ENCODE measurements around the gene MAP3K1.
A peak's percentile ranks its signal among the peaks of the same experiment; 100 is the strongest.

The MAP3K1 gene

DNA sequence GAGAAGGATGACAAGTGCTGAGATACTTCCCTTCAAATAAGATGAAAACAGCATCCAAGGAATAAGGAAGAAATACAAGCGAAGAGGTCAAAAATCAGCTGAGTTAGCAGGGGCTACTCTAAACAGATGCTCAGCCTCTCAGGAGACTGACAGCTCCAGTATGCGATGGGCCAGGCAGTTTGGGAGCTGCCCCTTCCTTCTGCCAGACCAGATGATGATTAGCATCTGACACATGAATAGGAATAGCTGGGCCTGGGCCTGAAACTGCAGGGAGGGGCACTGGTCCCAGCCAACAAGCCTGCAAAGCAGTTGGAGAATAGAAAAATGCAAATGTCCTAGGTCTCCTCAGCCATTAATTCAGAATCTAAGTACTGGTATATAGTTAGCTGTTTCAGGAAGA is 13.1 kb upstream of the MAP3K1 start:
- Mint-ChIP-seq H3K36me3 (ENCODE audit: low read depth) (no peaks in the 10 kb centered on the region), H3K9me3 (no peaks in the 10 kb centered on the region), H3K27ac (peak overlapping the region in 1 of 3 experiments; percentile 74), H3K27me3 (ENCODE audit: low read depth) (peaks cover 9% of the 10 kb centered on the region), H3K4me1 (peaks cover 20% of the 10 kb centered on the region), H3K4me3 (no peak overlapping the region)
- TF ChIP-seq, protein P1, sequence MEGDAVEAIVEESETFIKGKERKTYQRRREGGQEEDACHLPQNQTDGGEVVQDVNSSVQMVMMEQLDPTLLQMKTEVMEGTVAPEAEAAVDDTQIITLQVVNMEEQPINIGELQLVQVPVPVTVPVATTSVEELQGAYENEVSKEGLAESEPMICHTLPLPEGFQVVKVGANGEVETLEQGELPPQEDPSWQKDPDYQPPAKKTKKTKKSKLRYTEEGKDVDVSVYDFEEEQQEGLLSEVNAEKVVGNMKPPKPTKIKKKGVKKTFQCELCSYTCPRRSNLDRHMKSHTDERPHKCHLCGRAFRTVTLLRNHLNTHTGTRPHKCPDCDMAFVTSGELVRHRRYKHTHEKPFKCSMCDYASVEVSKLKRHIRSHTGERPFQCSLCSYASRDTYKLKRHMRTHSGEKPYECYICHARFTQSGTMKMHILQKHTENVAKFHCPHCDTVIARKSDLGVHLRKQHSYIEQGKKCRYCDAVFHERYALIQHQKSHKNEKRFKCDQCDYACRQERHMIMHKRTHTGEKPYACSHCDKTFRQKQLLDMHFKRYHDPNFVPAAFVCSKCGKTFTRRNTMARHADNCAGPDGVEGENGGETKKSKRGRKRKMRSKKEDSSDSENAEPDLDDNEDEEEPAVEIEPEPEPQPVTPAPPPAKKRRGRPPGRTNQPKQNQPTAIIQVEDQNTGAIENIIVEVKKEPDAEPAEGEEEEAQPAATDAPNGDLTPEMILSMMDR (IDR thresholded peaks at IDR 0.05; ENCODE audit: unreplicated experiment in 3 of 3) = no peak

DNA sequence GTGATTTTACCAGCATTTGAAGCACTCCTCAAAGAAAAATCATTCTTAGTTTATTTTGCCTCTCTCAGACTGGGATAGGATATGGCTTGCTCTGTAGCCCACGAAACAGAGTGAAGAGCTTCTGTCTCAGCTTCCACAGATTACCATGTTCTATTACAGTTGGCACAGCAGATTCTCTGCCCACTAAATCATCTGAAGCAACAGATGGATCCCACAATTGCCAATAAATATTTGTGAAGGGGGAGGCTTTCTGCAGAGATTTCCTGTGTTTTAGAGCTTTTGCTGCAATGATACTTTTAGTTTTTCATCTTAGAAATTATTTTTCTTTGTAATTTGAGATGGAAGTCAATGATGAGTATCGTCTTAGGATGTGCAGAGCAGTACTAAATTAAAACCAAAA is 12.3 kb upstream of the MAP3K1 start:
- H3K36me3 Mint-ChIP-seq (ENCODE audit: low read depth) = no peaks in the 10 kb centered on the region
- TF ChIP-seq, protein P1 (IDR thresholded peaks at IDR 0.05; ENCODE audit: unreplicated experiment in 3 of 3) = no peak
- peaks cover 9% of the 10 kb centered on the region for H3K27me3 Mint-ChIP-seq (ENCODE audit: low read depth)
- peak overlapping the region in 1 of 3 experiments; percentile 74 for H3K27ac Mint-ChIP-seq
- H3K4me1 Mint-ChIP-seq = peaks cover 20% of the 10 kb centered on the region
- H3K9me3 Mint-ChIP-seq = no peaks in the 10 kb centered on the region
- no peak overlapping the region for H3K4me3 Mint-ChIP-seq

DNA sequence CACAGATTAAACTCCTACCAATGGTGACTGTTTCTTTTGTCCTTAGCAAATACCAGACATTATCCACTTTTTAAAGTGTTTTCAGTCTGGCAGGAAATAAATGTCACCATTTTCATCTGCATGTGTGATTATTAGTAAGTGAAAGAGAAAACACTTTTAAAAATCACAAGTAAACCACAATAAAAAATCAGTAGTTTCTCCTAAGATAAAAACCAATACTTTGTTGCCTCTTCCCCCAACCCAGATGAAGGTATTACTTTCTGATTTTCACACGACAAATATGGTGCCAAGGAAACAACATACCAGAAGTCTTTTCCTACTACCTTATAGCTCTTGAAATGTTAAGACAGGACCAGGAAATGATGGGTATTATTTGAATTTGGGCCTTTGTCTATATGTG is 11.5 kb upstream of the MAP3K1 start:
- H3K4me1 Mint-ChIP-seq = peaks cover 20% of the 10 kb centered on the region
- no peaks in the 10 kb centered on the region for H3K9me3 Mint-ChIP-seq
- no peak overlapping the region for H3K4me3 Mint-ChIP-seq
- H3K27me3 Mint-ChIP-seq (ENCODE audit: low read depth) = peaks cover 9% of the 10 kb centered on the region
- H3K36me3 Mint-ChIP-seq (ENCODE audit: low read depth) = no peaks in the 10 kb centered on the region
- H3K27ac Mint-ChIP-seq = no peak overlapping the region
- TF ChIP-seq, protein P1 (IDR thresholded peaks at IDR 0.05; ENCODE audit: unreplicated experiment in 3 of 3) = no peak

DNA sequence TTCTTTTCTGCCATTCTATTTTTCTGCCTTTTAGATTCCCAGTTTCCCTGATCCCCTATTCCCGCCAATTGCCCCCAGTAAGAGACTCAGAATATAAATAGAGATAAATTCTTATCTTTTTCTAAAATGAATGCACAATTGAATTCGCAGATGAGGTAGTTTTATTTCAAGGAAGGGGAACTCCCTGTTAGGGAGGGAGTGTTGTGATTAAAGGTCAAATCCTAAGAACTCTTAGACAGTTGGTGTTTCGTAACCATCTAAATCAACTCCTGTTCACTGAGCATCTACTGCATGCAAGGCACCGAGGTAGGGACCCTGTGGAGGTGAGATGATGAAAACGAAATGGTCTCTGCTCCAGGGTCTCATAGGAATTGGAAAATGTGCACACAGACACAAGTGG is 7.7 kb upstream of the MAP3K1 start:
- Mint-ChIP-seq H3K9me3 (no peaks in the 10 kb centered on the region), H3K36me3 (ENCODE audit: low read depth) (no peaks in the 10 kb centered on the region), H3K4me3 (no peak overlapping the region), H3K4me1 (no peaks in the 10 kb centered on the region), H3K27me3 (ENCODE audit: low read depth) (peaks cover 10% of the 10 kb centered on the region), H3K27ac (no peak overlapping the region)
- TF ChIP-seq, protein P1 (IDR thresholded peaks at IDR 0.05; ENCODE audit: unreplicated experiment in 3 of 3) = no peak

DNA sequence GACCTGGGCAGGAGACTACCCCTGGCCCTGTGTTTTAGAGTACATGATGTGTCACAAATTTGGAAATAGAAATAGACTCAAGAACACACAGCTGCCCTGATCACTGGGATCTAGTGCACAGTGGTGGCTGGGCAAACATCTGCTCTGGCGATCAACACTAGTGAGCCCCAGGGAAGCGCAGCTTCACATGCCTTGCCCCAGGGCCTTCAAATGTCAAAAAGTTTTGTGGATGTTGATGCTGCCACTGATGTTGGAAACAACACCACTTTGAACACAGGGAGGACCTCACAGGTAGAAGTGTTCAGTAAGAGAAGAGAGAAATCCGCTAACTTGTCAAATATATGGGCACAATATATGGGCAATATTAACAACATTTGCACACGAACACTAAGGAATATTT is 7.1 kb upstream of the MAP3K1 start:
- TF ChIP-seq, protein P1 (IDR thresholded peaks at IDR 0.05; ENCODE audit: unreplicated experiment in 3 of 3) = no peak
- H3K36me3 Mint-ChIP-seq (ENCODE audit: low read depth) = no peaks in the 10 kb centered on the region
- no peak overlapping the region for H3K27ac Mint-ChIP-seq
- peaks cover 15% of the 10 kb centered on the region for H3K27me3 Mint-ChIP-seq (ENCODE audit: low read depth)
- no peaks in the 10 kb centered on the region for H3K4me1 Mint-ChIP-seq
- no peaks in the 10 kb centered on the region for H3K9me3 Mint-ChIP-seq
- no peak overlapping the region for H3K4me3 Mint-ChIP-seq

DNA sequence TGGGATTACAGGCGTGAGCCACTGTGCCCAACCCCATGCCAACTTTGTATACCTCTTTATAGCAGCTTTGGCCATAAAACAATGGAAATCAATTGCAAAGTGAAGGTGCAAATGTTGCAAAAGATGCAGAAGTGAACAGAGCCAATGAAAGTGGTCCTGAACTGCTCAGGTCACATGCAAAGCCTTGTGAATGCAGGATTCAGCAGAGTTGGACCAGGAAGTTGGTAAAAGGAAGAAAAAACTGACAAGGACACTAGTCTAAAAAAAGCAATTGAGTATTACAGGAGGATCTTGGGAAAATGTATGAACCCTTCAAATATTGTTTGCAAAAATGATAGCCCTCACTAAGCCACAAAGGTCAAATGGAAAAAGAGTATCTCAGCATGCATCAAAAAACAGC is 4.5 kb upstream of the MAP3K1 start:
- Mint-ChIP-seq H3K27me3 (ENCODE audit: low read depth) (peaks cover 22% of the 10 kb centered on the region), H3K36me3 (ENCODE audit: low read depth) (no peaks in the 10 kb centered on the region), H3K4me1 (peaks cover 5% of the 10 kb centered on the region), H3K9me3 (no peaks in the 10 kb centered on the region), H3K4me3 (peak overlapping the region in 1 of 3 experiments; percentile 20), H3K27ac (peak overlapping the region in 1 of 3 experiments; percentile 56)
- TF ChIP-seq, protein P1 (IDR thresholded peaks at IDR 0.05; ENCODE audit: unreplicated experiment in 3 of 3) = no peak
